ENCODE data around the gene DNAH8. TPM values are rescaled to one million over a fixed set of nuclear protein-coding genes. Genes with fewer than 3 reads are reported as not detected.

DNAH8 gene
- total RNA-seq, 1 donor from 2014 or later, result 1.1 TPM

DNA sequence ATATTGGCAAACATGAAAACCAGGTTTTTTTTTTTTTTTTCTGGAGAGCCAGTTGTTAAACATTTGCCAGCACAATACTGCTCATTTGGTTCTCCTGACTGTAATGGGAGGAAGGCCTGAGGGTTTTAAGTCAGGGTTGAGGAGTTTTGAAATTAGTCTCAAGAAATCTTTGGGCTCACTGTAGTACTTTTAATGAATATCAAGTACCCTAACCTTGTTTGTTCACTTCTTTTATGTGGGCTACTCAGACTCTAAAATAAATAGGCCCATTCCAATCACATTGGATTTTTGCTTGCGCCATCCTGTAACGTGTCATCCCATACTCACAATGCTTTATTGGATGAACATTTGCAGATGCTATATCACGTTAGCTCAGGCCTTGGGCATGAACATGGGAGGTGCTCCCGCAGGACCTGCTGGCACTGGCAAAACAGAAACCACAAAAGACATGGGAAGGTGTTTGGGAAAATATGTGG, 146.9 kb downstream of the DNAH8 start:
- H4K20me1 ChIP-seq (ENCODE audit: low read depth), result no peaks in the 10 kb centered on the region
- H3K79me2 ChIP-seq (ENCODE audit: low read depth), result no peaks in the 10 kb centered on the region
- no peaks in the 10 kb centered on the region for H3K4me1 ChIP-seq
- H3K27me3 Mint-ChIP-seq (ENCODE audit: insufficient read depth, low read depth), result no peaks in the 10 kb centered on the region
- H3K4me1 Mint-ChIP-seq, result no peaks in the 10 kb centered on the region
- H3F3A ChIP-seq (ENCODE audit: low read depth), result no peaks in the 10 kb centered on the region
- H3K9ac ChIP-seq, result no peak overlapping the region
- H3K36me3 ChIP-seq, result no peaks in the 10 kb centered on the region
- H3K27ac ChIP-seq, result no peak overlapping the region
- no peak overlapping the region for H3K4me3 ChIP-seq
- H3K4me3 Mint-ChIP-seq, result no peak overlapping the region
- peaks cover 2% of the 10 kb centered on the region for H3K9me3 Mint-ChIP-seq
- no peak overlapping the region for H2AFZ ChIP-seq (replicated peaks)
- H3K36me3 Mint-ChIP-seq, result no peaks in the 10 kb centered on the region
- H3K4me2 ChIP-seq, result no peak overlapping the region
- H3K9me3 ChIP-seq (ENCODE audit: low read depth), result no peaks in the 10 kb centered on the region
- H3K27me3 ChIP-seq, result no peaks in the 10 kb centered on the region
- no peak overlapping the region for H3K27ac Mint-ChIP-seq
- TF ChIP-seq, protein P1, sequence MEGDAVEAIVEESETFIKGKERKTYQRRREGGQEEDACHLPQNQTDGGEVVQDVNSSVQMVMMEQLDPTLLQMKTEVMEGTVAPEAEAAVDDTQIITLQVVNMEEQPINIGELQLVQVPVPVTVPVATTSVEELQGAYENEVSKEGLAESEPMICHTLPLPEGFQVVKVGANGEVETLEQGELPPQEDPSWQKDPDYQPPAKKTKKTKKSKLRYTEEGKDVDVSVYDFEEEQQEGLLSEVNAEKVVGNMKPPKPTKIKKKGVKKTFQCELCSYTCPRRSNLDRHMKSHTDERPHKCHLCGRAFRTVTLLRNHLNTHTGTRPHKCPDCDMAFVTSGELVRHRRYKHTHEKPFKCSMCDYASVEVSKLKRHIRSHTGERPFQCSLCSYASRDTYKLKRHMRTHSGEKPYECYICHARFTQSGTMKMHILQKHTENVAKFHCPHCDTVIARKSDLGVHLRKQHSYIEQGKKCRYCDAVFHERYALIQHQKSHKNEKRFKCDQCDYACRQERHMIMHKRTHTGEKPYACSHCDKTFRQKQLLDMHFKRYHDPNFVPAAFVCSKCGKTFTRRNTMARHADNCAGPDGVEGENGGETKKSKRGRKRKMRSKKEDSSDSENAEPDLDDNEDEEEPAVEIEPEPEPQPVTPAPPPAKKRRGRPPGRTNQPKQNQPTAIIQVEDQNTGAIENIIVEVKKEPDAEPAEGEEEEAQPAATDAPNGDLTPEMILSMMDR (IDR thresholded peaks at IDR 0.05), result no peak
- TF ChIP-seq EZH2phosphoT487 (IDR thresholded peaks at IDR 0.05), result no peak
- TF ChIP-seq EZH2 (IDR thresholded peaks at IDR 0.05), result no peak
- no peak for DNase-seq (ENCODE audit: low spot score)

DNA sequence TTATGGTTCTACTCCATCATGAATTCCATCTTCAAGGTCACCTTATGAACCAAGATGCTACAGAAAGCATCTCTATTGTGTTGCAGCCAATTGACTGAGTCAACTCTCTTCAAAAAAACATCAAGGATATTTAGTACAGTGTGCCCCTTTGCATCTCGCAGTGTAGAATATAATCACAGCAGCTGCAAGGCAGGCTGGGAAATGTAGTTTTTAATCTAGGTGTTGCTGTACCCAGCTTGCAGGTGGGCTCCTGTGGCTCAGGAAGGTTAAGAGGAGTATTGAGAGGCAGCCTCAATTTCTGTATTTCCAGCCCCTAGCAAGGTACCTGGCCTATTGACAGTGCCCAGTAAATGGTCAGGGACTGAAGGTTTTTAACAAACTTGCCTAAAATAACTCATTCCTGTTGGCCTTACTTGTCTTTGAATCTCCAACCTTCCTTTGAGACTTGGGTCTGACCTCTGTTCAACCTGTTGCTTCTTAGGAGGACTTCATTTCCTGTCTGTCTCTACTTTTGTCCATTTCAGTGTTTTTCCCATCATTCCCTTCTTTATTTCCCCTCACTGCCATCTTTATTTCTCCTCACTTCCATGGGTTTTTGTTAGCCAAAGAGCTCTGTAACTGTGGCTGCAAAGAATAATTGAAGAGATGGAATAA, 150.5 kb downstream of the DNAH8 start:
- no peak overlapping the region for H3K4me2 ChIP-seq
- H3K27ac ChIP-seq, result no peak overlapping the region
- H3K9me3 ChIP-seq (ENCODE audit: low read depth), result no peaks in the 10 kb centered on the region
- no peak overlapping the region for H3K4me3 Mint-ChIP-seq
- peaks cover 2% of the 10 kb centered on the region for H3K9me3 Mint-ChIP-seq
- H3K79me2 ChIP-seq (ENCODE audit: low read depth), result no peaks in the 10 kb centered on the region
- TF ChIP-seq EZH2 (IDR thresholded peaks at IDR 0.05), result no peak
- TF ChIP-seq EZH2phosphoT487 (IDR thresholded peaks at IDR 0.05), result no peak
- TF ChIP-seq, protein P1 (IDR thresholded peaks at IDR 0.05), result no peak
- H3K27me3 Mint-ChIP-seq (ENCODE audit: insufficient read depth, low read depth), result no peaks in the 10 kb centered on the region
- no peak for DNase-seq (ENCODE audit: low spot score)
- no peaks in the 10 kb centered on the region for H3F3A ChIP-seq (ENCODE audit: low read depth)
- no peaks in the 10 kb centered on the region for H3K4me1 Mint-ChIP-seq
- H3K9ac ChIP-seq, result no peak overlapping the region
- no peaks in the 10 kb centered on the region for H3K36me3 ChIP-seq
- H3K36me3 Mint-ChIP-seq, result no peaks in the 10 kb centered on the region
- H4K20me1 ChIP-seq (ENCODE audit: low read depth), result no peaks in the 10 kb centered on the region
- H3K27me3 ChIP-seq, result no peaks in the 10 kb centered on the region
- H2AFZ ChIP-seq (replicated peaks), result no peak overlapping the region
- H3K4me1 ChIP-seq, result no peaks in the 10 kb centered on the region
- no peak overlapping the region for H3K27ac Mint-ChIP-seq
- no peak overlapping the region for H3K4me3 ChIP-seq

DNA sequence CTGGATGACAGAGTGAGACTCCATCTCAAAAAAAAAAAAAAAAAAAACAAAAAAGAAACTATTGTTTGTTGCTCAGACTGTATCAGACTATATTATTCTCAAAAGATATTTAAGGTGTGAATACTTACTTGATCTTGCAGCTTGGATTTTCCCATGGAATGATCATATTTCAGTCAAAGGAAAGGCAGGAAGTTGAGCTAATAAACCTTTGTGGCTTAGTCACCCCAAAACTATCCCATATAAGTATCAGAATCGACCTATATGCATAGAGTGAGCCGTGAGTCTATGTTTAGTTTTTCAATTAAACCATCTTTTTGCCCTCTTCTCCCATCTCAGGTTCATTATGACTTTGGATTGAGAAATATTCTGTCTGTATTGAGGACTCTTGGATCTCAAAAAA, 152.6 kb downstream of the DNAH8 start:
- H3K36me3 ChIP-seq, result no peaks in the 10 kb centered on the region
- no peak overlapping the region for H3K9ac ChIP-seq
- H3K27ac Mint-ChIP-seq, result no peak overlapping the region
- no peaks in the 10 kb centered on the region for H3K79me2 ChIP-seq (ENCODE audit: low read depth)
- no peaks in the 10 kb centered on the region for H3K27me3 ChIP-seq
- H3K4me2 ChIP-seq, result no peak overlapping the region
- H3K4me1 Mint-ChIP-seq, result no peaks in the 10 kb centered on the region
- TF ChIP-seq EZH2 (IDR thresholded peaks at IDR 0.05) (no peak), EZH2phosphoT487 (IDR thresholded peaks at IDR 0.05) (no peak)
- TF ChIP-seq, protein P1 (IDR thresholded peaks at IDR 0.05), result no peak
- no peak overlapping the region for H3K27ac ChIP-seq
- H3F3A ChIP-seq (ENCODE audit: low read depth), result no peaks in the 10 kb centered on the region
- H3K4me3 Mint-ChIP-seq, result no peak overlapping the region
- H3K9me3 ChIP-seq (ENCODE audit: low read depth), result no peaks in the 10 kb centered on the region
- no peaks in the 10 kb centered on the region for H3K4me1 ChIP-seq
- peaks cover 3% of the 10 kb centered on the region for H3K27me3 Mint-ChIP-seq (ENCODE audit: insufficient read depth, low read depth)
- H3K4me3 ChIP-seq, result no peak overlapping the region
- no peak for DNase-seq (ENCODE audit: low spot score)
- H4K20me1 ChIP-seq (ENCODE audit: low read depth), result no peaks in the 10 kb centered on the region
- no peak overlapping the region for H2AFZ ChIP-seq (replicated peaks)
- no peaks in the 10 kb centered on the region for H3K9me3 Mint-ChIP-seq
- no peaks in the 10 kb centered on the region for H3K36me3 Mint-ChIP-seq

Data from neural progenitor cell (in vitro differentiated cells).